Activated CD8-positive, alpha-beta memory T cell treated with anti-CD3 and anti-CD28 coated beads for 48 hours (primary cell): ENCODE measurements around the gene ATP5PO.
A peak's percentile ranks its signal among the peaks of the same experiment; 100 is the strongest.

ENCODE experiments used
- DNase-seq, 3 experiments: peaks; one replicate each; pipeline ENCODE4 v3.0.0-alpha.2; 2020; ENCODE audit warnings: low read depth in 2 of 3, low spot score in 2 of 3

The ATP5PO gene

GRCh38 chr21:33915368-33916199 is at the start of gene ATP5PO:
TSS of gene ATP5PO (minus strand) at chr21:33915804. CDS start at chr21:33915763, 41 bp downstream.
- DNase-seq, result peak; percentile 92 to 94 (median 93)

GRCh38 chr21:33964706-33965325 is 49.2 kb upstream of the ATP5PO start:
- no peak for DNase-seq

GRCh38 chr21:33963848-33964555 is 48.4 kb upstream of the ATP5PO start:
- DNase-seq, result no peak

GRCh38 chr21:33962290-33962689 is 46.7 kb upstream of the ATP5PO start:
- no peak for DNase-seq

- DNase-seq, result no peak
Measured at GRCh38 chr21:33961061-33961460, 45.5 kb upstream of the ATP5PO start.

GRCh38 chr21:33959680-33960079 is 44.1 kb upstream of the ATP5PO start:
- no peak for DNase-seq

GRCh38 chr21:33954395-33954794 is 38.8 kb upstream of the ATP5PO start:
- no peak for DNase-seq

- DNase-seq, result no peak
Measured at GRCh38 chr21:33951276-33952178, 35.9 kb upstream of the ATP5PO start.

- no peak for DNase-seq
Measured at GRCh38 chr21:33950431-33951079, 35.0 kb upstream of the ATP5PO start.

- peak in 1 of 3 experiments; percentile 36 for DNase-seq
Measured at GRCh38 chr21:33949516-33950430, 34.2 kb upstream of the ATP5PO start.

- DNase-seq, result no peak
Measured at GRCh38 chr21:33948951-33949444, 33.4 kb upstream of the ATP5PO start.

- peak in 2 of 3 experiments; percentile 60 to 65 for DNase-seq
Measured at GRCh38 chr21:33948096-33948950, 32.7 kb upstream of the ATP5PO start.

GRCh38 chr21:33947451-33948095 is 32.0 kb upstream of the ATP5PO start:
- peak in 2 of 3 experiments; percentile 54 to 58 for DNase-seq

GRCh38 chr21:33945652-33946270 is 30.2 kb upstream of the ATP5PO start:
- no peak for DNase-seq

GRCh38 chr21:33944185-33944763 is 28.7 kb upstream of the ATP5PO start:
- no peak for DNase-seq

- DNase-seq, result no peak
Measured at GRCh38 chr21:33943293-33943692, 27.7 kb upstream of the ATP5PO start.

- DNase-seq, result no peak
Measured at GRCh38 chr21:33942426-33942825, 26.8 kb upstream of the ATP5PO start.
